ENCODE measurements around the gene SCPEP1.
"Not testable (repeated sequence)": the region's sequence is repeated elsewhere in the genome, so short reads cannot be mapped to it uniquely, and the experiment has no call there.

The SCPEP1 gene

DNA sequence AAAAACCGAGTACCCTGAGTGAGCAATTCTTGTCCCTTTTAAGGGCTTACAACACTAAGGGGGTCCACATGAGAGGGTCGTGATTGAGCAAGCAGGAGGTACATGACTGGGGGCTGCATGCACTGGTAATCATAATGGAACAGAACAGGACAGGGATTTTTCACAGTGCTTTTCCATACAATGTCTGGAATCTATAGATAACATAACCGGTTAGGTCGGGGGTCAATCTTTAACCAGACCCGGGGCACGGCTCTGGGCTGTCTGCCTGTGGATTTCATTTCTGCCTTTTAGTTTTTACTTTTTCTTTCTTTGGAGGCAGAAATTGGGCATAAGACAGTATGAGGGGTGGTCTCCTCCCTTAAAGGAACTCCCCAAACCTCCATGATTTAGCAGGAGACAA lies 12.2 kb upstream of the SCPEP1 start:
- DNase-seq: not testable (repeated sequence)

GRCh38 chr17:56966338-56966737 lies 11.6 kb upstream of the SCPEP1 start:
- no peak for DNase-seq

- DNase-seq: no peak
Observed at GRCh38 chr17:56970974-56971373, 7.0 kb upstream of the SCPEP1 start.

- no peak for DNase-seq
Observed at GRCh38 chr17:56972111-56972730, 5.7 kb upstream of the SCPEP1 start.

- no peak for DNase-seq
Observed at GRCh38 chr17:56973520-56973919, 4.4 kb upstream of the SCPEP1 start.

DNA sequence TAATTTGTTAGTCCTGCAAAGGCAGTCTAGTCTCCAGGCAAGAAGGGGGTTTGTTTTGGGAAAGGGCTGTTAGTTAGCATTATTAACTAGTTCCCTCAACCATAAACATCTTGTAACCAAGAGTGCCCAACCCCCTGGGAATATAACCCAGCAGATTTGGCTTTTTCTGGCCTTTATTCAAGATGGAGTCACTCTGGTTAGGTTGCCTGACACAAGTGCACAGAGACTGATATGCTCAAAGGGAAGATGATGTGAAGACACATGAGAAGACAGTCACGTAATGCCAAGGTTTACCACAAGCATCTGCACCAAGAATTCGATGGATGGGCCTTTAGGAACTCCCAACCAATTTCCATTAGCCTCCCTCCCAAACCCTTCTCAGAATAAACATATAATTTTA lies 3.9 kb upstream of the SCPEP1 start:
- no peak for DNase-seq

DNA sequence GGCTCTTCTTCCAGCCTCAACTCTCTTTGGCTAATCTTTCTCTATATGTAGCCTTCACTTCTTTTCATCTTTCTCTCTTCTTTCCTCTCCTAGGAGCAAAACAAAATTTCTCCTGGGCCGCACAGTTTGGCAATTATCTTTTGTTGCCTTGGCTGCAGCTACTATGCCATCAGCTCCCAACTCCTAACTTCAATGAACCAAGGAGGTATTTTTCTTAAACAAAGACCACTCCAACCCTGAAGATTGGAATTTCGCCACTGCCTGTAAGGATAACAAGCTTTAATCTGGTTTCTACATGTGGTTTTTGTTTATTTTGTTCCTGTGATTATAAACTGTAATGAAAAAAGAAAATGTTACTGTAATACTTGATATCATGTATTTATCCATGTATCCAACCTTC lies 2.3 kb upstream of the SCPEP1 start:
- DNase-seq: no peak

- no peak for DNase-seq
Observed at GRCh38 chr17:56976941-56977608, 856 bp upstream of the SCPEP1 start.

GRCh38 chr17:56978441-56979090 lies 635 bp downstream of the SCPEP1 start:
- peak in 1 of 2 donors; percentile 30 for DNase-seq

DNA sequence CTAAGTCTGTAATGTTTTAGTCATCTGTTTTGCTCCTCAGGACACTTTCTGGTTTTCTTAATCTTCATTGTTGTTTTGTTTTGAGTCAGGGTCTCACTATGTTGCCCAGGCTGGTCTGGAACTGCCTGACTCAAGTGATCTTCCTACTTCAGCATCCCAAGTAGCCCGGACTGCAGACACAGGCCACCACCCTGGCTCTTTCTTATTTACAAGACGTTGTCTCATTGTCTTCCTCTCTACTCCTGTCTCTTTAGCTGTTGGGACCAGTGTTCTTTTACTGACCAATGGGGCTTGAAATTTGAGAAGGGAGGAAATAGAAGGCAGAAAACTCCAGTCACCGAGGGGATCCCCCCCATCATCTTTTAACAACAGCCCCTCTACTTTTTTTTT lies 1.2 kb downstream of the SCPEP1 start:
- no peak for DNase-seq

DNA sequence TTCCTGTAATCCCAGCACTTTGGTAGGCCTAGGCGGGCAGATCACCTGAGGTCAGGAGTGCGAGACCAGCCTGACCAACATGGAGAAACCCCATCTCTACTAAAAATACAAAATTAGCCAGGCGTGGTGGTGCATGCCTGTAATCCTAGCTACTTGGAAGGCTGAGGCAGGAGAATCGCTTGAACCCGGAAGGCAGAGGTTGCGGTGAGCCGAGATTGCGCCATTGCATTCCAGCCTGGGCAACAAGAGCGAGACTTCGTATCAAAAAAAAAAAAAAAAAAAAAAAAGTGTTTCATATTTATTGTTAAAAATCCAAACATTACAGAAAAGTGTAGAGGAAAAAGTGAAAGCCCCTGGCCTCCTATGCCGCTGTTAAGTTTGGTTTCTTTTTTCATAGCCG lies 2.6 kb downstream of the SCPEP1 start:
- DNase-seq: not testable (repeated sequence)

DNA sequence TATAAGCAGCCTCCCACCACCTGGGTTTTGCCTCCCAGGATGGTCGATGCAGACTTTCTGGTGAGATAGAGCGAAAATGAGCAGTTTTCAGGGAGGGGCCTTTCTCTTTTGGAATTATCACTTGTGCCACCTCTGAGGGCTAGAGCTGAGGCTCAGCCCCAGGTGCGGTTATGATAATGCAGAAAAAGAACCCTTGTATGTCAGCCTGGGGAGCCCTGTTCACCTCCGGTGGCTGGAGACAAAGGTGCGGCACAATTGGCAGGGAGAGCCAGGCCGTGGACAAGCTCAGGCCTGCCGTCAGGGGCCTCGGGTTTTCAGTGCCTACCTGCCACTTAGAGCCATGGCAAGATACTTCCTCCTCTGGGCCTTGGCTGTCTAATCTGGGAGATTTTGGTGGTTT lies 4.4 kb downstream of the SCPEP1 start:
- no peak for DNase-seq

- no peak for DNase-seq
Observed at GRCh38 chr17:56983366-56983765, 5.4 kb downstream of the SCPEP1 start.

DNA sequence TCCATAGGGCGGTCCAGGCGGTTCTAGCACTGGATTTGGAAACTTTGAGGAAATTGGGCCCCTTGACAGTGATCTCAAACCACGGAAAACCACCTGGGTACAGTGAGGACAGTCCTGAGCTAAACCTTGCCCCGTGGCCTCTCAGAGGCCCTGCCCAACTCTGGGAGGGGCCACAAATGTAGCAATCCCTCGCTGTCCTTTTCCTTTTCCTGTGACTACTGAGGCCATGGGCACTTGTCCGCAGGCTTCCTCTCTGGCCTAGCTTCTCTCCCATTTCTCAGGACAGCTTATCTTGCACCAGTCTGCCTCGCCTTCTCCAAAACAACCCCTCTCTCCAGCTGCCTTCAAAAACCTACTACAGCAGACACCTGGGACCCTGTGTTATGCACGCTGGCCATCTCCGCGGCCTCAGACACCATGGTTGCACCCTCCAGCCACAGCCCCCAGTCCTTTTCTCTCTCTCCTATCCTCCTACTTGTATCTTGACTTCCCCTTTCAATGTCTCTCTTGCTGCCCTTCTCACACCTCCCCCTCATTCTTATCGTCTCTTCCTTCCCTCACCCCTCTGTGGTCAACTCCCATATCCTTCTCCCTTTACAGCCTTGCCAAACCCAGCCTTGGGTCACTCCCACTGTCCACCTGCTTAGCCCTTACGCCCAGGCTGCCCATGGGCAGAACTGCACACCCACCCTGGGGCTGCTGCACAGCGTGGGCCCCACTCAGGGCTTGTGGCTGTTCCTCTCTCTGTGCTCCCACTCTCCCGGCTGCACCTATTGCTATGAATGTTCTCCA lies 7.6 kb downstream of the SCPEP1 start:
- no peak for DNase-seq

GRCh38 chr17:56987283-56987834 lies 9.4 kb downstream of the SCPEP1 start:
- no peak for DNase-seq

GRCh38 chr17:56988901-56989572 lies 11.1 kb downstream of the SCPEP1 start:
- no peak for DNase-seq

GRCh38 chr17:56992364-56992763 lies 14.4 kb downstream of the SCPEP1 start:
- no peak for DNase-seq

DNA sequence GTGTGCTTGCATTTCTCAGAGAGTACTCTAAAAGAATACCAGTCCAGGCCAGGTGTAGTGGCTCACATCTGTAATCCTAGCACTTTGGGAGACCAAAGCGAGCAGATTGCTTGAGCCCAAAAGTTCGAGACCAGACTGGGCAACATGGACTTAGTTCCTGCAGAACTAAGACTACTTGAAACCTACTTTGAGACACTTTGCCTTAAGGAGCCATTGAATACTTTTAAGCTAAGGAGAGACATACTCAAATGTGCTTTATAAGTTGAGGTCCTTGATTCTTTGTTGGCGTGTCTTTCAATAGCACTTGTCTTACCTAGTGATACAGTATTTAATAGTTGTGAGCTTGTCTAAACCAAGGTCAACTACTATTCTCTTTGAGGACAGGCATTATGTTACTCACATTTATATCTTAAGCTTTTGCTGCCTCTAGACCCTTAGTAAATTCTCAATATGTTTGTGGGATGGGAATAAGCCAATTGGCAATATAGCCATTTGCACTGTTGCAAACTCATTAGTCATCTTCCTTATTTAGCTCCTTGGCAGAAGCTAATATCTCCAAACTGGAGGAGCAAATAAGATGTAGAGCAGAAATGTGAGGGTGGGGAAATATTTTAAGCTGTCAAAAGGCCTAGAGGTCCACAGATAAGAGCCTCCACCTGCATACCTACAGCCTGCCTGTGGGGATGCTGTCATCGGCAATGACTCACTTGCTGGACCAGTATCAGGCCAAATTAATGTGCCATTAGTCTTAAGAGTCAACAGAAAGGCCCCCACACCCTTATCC lies 16.3 kb downstream of the SCPEP1 start:
- DNase-seq: no peak

DNA sequence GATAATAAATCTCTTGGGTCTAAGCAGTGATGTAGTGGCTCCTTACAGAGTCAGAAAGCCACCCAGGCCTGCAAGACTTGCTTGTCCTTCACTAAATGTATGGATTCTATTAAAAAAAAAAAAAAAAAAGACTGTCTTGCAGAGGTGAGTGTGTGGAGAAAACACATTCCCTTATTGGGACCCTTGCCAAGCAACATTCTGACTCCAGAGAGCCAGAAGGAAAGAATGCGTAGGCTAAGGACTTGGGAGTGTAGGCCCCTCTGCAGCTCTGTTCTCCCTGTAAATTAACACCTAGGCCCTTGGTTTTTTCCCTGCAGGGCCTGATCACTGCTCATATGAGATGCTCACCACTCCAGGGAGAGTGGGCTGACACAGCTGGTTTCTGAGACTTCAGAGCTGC lies 17.8 kb downstream of the SCPEP1 start:
- no peak for DNase-seq

DNA sequence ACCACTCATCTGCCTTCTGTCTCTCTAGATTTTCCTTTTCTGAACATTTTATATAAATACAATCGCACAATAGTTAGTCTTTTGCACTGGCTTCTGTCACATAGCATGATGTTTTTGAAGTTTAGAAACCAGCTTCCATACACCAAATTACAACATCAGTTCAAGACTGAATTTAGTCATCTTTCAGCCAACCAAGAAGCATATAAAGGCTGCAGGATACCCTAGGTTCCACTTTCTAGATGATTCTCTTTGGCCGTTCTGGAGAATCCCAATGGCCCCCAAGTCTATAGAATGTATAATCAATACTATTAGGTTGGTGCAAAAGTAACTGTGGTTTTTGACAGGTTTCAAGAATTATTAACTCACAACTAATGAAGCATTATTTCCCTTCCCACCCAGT lies 19.4 kb downstream of the SCPEP1 start:
- no peak for DNase-seq

- DNase-seq: no peak
Observed at GRCh38 chr17:57001541-57001940, 23.6 kb downstream of the SCPEP1 start.

GRCh38 chr17:57002904-57003303 lies 25.0 kb downstream of the SCPEP1 start:
- no peak for DNase-seq
